Endodermal cell (in vitro differentiated cells): ENCODE measurements around the gene SUPT3H. TPM values are rescaled to one million over a fixed set of nuclear protein-coding genes. Genes with fewer than 3 reads are reported as not detected.

Source experiments
- DNase-seq: peaks from one replicate; pipeline ENCODE4 v3.0.0-alpha.2; 2017
- H3K27ac ChIP-seq: 2 replicates; pipeline ENCODE4 v1.5.1; 2013; ENCODE audit warnings: mild to moderate bottlenecking, low read depth, low read length, moderate library complexity
- H3K27me3 ChIP-seq: 2 replicates; pipeline ENCODE4 v1.6.1; 2013; ENCODE audit warnings: mild to moderate bottlenecking, low read length, moderate library complexity; ENCODE audit not compliant: insufficient read depth, control insufficient read depth, poor library complexity, severe bottlenecking
- H3K36me3 ChIP-seq: 2 replicates; pipeline ENCODE4 v1.7.0; 2013; ENCODE audit warnings: mild to moderate bottlenecking, low read length, moderate library complexity; ENCODE audit not compliant: control insufficient read depth, insufficient read depth
- H3K4me1 ChIP-seq: one replicate; pipeline ENCODE4 v1.7.0; 2013; ENCODE audit warnings: low read length; ENCODE audit not compliant: control insufficient read depth, insufficient read depth
- H3K4me3 ChIP-seq: 2 replicates; pipeline ENCODE4 v1.5.1; 2013; ENCODE audit warnings: mild to moderate bottlenecking, low read length, moderate library complexity
- H3K9ac ChIP-seq: 2 replicates; pipeline ENCODE4 v1.6.1; 2013; ENCODE audit warnings: mild to moderate bottlenecking, low read length, moderate library complexity; ENCODE audit not compliant: poor library complexity, severe bottlenecking; ENCODE audit errors: extremely low read depth
- H3K9me3 ChIP-seq: 2 replicates; pipeline ENCODE4 v1.6.1; 2013; ENCODE audit warnings: mild to moderate bottlenecking, low read length, moderate library complexity; ENCODE audit not compliant: control insufficient read depth
- H3K27ac Mint-ChIP-seq: 2 replicates; pipeline ENCODE4 v1.8.0; 2020; ENCODE audit warnings: mixed read lengths
- H3K27me3 Mint-ChIP-seq: 2 replicates; pipeline ENCODE4 v1.8.0; 2021; ENCODE audit warnings: mild to moderate bottlenecking, mixed read lengths; ENCODE audit not compliant: insufficient read depth
- H3K36me3 Mint-ChIP-seq: 2 replicates; pipeline ENCODE4 v1.8.0; 2020; ENCODE audit warnings: low read depth, mixed read lengths
- H3K4me1 Mint-ChIP-seq: 2 replicates; pipeline ENCODE4 v1.8.0; 2020; ENCODE audit warnings: mixed read lengths
- H3K4me3 Mint-ChIP-seq: 2 replicates; pipeline ENCODE4 v1.8.0; 2020; ENCODE audit warnings: mild to moderate bottlenecking, moderate library complexity, mixed read lengths
- H3K9me3 Mint-ChIP-seq: 2 replicates; pipeline ENCODE4 v1.8.0; 2020; ENCODE audit warnings: mild to moderate bottlenecking, mixed read lengths
- WGBS, 2 experiments: methylation state at CpG; one replicate each; pipeline versions ENCODE4 v1.1.5 to v1.1.7; 2013; ENCODE audit warnings: missing lambda C conversion rate in 2 of 2, mixed read lengths in 1 of 2; ENCODE audit not compliant: insufficient coverage in 1 of 2, insufficient read length in 1 of 2; 5-methylcytosine and 5-hydroxymethylcytosine counted together
- total RNA-seq, 2 donors: library from RNA; stranded (reverse); fragmentation: NEBNext Ultra II Directional in 1 of 2; extraction: Animal tissue kit (Norgen Biotek cat#: 25700) in 1 of 2; gene quantifications; 2 replicates in 1 of 2; 3 replicates in 1 of 2; pipeline ENCODE4 v1.2.1, GENCODE V29; 2021
- TF ChIP-seq, protein P1 (sequence below): fragments of 200-600 bp; sonication (generic); conservative IDR thresholded peaks from 2 replicates; pipeline ENCODE4 v1.5.0; 2021; ENCODE audit warnings: antibody characterized with exemption, mild to moderate bottlenecking

SUPT3H gene
- total RNA-seq, 2 donors from 2014 or later = 32.4 to 34.7 TPM

DNA sequence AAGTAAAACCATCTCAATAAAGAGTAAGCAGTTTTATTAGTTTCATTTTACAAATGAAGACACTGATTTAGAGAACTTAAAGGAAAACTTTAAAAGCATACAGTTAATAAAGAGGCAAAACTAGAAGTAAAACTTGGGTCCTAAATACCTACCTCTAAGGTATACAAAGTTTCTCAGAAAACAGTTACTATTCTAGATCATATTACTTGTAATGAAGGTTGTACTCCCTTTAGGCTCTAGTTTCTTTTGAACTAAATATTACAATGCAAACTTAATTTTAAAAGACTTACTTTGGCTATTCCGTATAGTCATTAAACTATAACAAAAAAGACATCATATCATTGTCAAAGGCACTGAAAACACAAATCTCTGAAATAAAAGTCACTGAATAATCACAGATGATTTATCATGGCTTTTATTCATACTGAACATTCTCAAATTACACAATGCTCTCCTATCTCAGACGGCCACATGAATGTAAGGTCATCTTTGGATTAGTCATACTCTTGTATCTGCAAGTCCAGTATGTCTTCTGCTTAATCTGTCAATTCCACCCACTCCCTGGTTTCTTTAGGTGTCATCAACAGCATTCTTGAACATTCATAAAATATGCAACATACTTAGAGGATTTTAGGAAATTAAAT, 411.2 kb downstream of the SUPT3H start:
- H3K36me3 Mint-ChIP-seq = peaks cover 6% of the 10 kb centered on the region
- H3K9me3 Mint-ChIP-seq = peaks cover 6% of the 10 kb centered on the region
- no peaks in the 10 kb centered on the region for H3K4me1 Mint-ChIP-seq
- no peak for DNase-seq
- no peak overlapping the region for H3K4me3 Mint-ChIP-seq
- H3K27me3 ChIP-seq = no peaks in the 10 kb centered on the region
- no peak overlapping the region for H3K4me3 ChIP-seq
- H3K36me3 ChIP-seq = no peaks in the 10 kb centered on the region
- H3K27ac ChIP-seq = no peak overlapping the region
- H3K27me3 Mint-ChIP-seq = no peaks in the 10 kb centered on the region
- no peak overlapping the region for H3K9ac ChIP-seq
- no peak overlapping the region for H3K27ac Mint-ChIP-seq
- WGBS, 2 experiments = 74 to 85% methylated on average over 2 of the region's 2 CpGs
- TF ChIP-seq, protein P1, sequence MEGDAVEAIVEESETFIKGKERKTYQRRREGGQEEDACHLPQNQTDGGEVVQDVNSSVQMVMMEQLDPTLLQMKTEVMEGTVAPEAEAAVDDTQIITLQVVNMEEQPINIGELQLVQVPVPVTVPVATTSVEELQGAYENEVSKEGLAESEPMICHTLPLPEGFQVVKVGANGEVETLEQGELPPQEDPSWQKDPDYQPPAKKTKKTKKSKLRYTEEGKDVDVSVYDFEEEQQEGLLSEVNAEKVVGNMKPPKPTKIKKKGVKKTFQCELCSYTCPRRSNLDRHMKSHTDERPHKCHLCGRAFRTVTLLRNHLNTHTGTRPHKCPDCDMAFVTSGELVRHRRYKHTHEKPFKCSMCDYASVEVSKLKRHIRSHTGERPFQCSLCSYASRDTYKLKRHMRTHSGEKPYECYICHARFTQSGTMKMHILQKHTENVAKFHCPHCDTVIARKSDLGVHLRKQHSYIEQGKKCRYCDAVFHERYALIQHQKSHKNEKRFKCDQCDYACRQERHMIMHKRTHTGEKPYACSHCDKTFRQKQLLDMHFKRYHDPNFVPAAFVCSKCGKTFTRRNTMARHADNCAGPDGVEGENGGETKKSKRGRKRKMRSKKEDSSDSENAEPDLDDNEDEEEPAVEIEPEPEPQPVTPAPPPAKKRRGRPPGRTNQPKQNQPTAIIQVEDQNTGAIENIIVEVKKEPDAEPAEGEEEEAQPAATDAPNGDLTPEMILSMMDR = no peak
- peaks cover 10% of the 10 kb centered on the region for H3K9me3 ChIP-seq
- no peaks in the 10 kb centered on the region for H3K4me1 ChIP-seq

DNA sequence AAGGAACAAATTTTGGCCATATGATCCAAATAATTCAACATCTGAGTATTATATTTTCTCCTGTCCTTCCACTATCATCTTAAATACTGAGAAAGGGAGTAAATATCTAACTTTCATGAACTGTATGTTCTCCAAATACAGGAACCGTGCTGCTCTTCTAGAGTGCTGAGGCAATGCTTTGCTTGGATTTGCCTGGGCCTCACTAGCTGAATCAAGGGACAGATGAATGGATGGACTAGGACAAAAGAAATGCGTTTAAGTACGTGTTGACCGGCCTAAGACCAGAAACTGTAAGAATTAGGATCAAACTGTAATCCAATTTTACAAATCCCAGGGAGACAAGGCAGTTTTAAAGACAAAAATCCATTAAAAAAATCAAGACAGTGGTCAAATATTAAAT, 412.0 kb downstream of the SUPT3H start:
- Mint-ChIP-seq H3K36me3 (peaks cover 3% of the 10 kb centered on the region), H3K27ac (no peak overlapping the region), H3K27me3 (no peaks in the 10 kb centered on the region), H3K4me3 (no peak overlapping the region), H3K9me3 (no peaks in the 10 kb centered on the region), H3K4me1 (no peaks in the 10 kb centered on the region)
- Histone ChIP-seq H3K36me3 (no peaks in the 10 kb centered on the region), H3K9me3 (peaks cover 2% of the 10 kb centered on the region), H3K4me1 (no peaks in the 10 kb centered on the region), H3K27ac (no peak overlapping the region), H3K9ac (no peak overlapping the region), H3K27me3 (no peaks in the 10 kb centered on the region), H3K4me3 (no peak overlapping the region)
- DNase-seq = no peak
- WGBS, 2 experiments = 94 to 96% methylated on average over 3 to 4 of the region's 4 CpGs
- TF ChIP-seq, protein P1 = no peak

DNA sequence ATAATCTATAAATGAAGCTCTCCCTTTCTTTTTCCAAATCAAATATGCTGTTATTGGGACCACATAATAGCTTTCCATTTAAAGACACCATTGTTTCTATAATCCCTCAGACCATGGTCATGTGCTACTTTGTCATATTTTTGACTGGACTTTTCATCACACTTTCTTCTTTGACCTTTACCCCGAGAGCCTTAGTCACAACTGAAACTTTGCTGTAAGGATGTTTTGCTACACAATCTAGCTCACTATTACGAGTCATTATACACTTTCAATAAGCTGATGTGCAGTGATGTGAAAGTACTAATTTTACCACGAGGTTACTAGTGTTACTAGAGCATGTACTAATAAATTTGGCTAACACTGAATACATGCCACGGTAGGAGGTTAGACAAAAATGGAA, 416.8 kb downstream of the SUPT3H start:
- Histone ChIP-seq H3K4me3 (no peak overlapping the region), H3K4me1 (no peaks in the 10 kb centered on the region), H3K9ac (no peak overlapping the region), H3K36me3 (no peaks in the 10 kb centered on the region), H3K27me3 (no peaks in the 10 kb centered on the region), H3K27ac (no peak overlapping the region), H3K9me3 (no peaks in the 10 kb centered on the region)
- peaks cover 4% of the 10 kb centered on the region for H3K36me3 Mint-ChIP-seq
- no peak overlapping the region for H3K4me3 Mint-ChIP-seq
- H3K27me3 Mint-ChIP-seq = no peaks in the 10 kb centered on the region
- peaks cover 4% of the 10 kb centered on the region for H3K9me3 Mint-ChIP-seq
- TF ChIP-seq, protein P1 = no peak
- H3K4me1 Mint-ChIP-seq = no peaks in the 10 kb centered on the region
- WGBS, 2 experiments = 90% methylated on average over 4 of the region's 4 CpGs; no CpG with 5 or more reads in 1 of the 2 experiments
- no peak for DNase-seq
- no peak overlapping the region for H3K27ac Mint-ChIP-seq
